ENCODE results near the gene FPR3. TPM values are rescaled to one million over a fixed set of nuclear protein-coding genes. Genes with fewer than 3 reads are reported as not detected.

FPR3 gene
- total and polyA plus RNA-seq, 9 of the 15 experiments (the other 6 are each of a cell fraction or from before 2014, with no cell fraction given) = 0.08 to 0.51 (median 0.22) TPM; not detected in 1

DNA sequence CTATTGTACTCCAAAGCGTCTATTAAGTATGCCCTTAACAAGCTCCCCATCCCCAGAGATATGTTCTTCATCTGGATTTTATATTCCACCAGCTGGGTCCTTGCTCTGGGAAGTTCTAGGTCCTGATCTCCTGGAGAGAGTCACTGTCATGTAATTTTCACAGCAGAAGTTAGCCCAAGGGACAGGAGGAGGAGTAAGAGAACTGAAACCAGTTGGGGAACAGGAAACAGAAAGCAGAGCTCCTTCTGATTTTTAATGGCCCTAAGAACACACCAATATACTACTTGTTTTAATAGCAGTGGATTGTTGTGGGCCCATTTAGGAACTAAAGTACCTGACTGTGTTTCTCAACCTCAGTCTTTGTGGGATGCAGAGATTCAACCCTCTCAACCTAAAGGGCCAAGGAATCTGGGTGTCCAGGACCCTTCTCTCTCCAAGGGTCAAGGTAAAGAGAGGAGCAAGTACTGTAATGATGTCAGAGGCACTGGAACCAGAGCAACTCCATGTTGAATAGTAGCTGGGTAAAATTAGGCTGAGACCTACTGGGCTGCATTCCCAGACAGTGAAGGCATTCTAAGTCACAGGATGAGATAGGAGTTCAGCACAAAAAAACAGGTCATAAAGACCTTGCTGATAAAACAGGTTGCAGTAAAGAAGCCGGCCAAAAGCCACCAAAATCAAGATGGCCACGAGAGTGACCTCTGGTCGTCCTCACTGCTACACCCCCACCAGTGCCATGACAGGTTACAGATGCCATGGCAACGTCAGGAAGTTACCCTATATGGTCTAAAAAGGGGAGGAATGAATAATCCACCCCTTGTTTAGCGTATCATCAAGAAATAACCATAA is 8.1 kb upstream of the FPR3 start:
- no peaks in the 10 kb centered on the region for H3K27me3 ChIP-seq (ENCODE audit: control insufficient read depth in 2 of 2, insufficient read depth in 2 of 2, low read length in 2 of 2)
- H3K4me3 ChIP-seq = no peak overlapping the region
- BruUV-seq (replicated peaks) = no TSS peak
- CTCF ChIA-PET (ENCODE audit: low intra/inter-chr PET ratio) = no interaction called here
- no peak overlapping the region for H2AFZ ChIP-seq (ENCODE audit: low read depth, low read length)
- H3K4me1 ChIP-seq (replicated peaks in 1 of 2; ENCODE audit: control insufficient read depth in 2 of 2, insufficient read depth in 2 of 2, low read length in 2 of 2) = peaks cover 15 to 43% of the 10 kb centered on the region in 2 experiments
- H3K36me3 ChIP-seq (ENCODE audit: control insufficient read depth, insufficient read depth, low read length) = no peaks in the 10 kb centered on the region
- FAIRE-seq = no peak
- in situ Hi-C loops (cut with MboI) (loop anchor here (10.0 kb wide), 1 partner anchor 362 kb away; no protein-coding TSS in a partner anchor), intact Hi-C loops (cut with micrococcal nuclease) (loop anchor here (10.0 kb wide), 1 partner anchor 362 kb away; no protein-coding TSS in a partner anchor)
- DNase-seq (ENCODE audit: extremely low read depth in 1 of 4, low spot score in 3 of 4) = peak in 1 of 4 experiments; percentile 45
- no peak overlapping the region for H3K4me2 ChIP-seq (ENCODE audit: insufficient read depth, low read length)
- H3K9me1 ChIP-seq (ENCODE audit: control insufficient read depth, insufficient read depth, low read length) = no peaks in the 10 kb centered on the region
- no peaks in the 10 kb centered on the region for H3K9me3 ChIP-seq (replicated peaks; ENCODE audit: control insufficient read depth, insufficient read depth, low read depth, low read length)
- H3K79me2 ChIP-seq (ENCODE audit: control insufficient read depth, insufficient read depth, low read length) = no peaks in the 10 kb centered on the region
- no peaks in the 10 kb centered on the region for H4K20me1 ChIP-seq (replicated peaks; ENCODE audit: control insufficient read depth, insufficient read depth, low read length)
- no peak overlapping the region for H3K9ac ChIP-seq (ENCODE audit: insufficient read depth in 1 of 2, low read depth in 2 of 2, low read length in 2 of 2)
- WGBS (ENCODE audit: insufficient coverage, low coverage, missing lambda C conversion rate) = 15% methylated on average over 6 of the region's 6 CpGs
- no peak for ATAC-seq
- POLR2A ChIA-PET = interaction anchor here (1.0 to 1.3 kb wide), 2 partner anchors 10 to 611 kb away, joined by 3 read pairs; no protein-coding TSS in a partner anchor
- H3K27ac ChIP-seq (ENCODE audit: extremely low read depth, low read depth, low read length) = peak overlapping the region; percentile 5; the same call in 1 of the 3 replicates
- TF ChIP-seq PHF8 (IDR thresholded peaks at IDR 0.05; ENCODE audit: borderline replicate concordance, low read length) = no peak
- TF ChIP-seq JUNB (CRISPR knock-in tag; conservative IDR thresholded peaks at IDR 0.05) = no peak
- no peak for TF ChIP-seq CREM (IDR thresholded peaks at IDR 0.05; ENCODE audit: low read depth)
- TF ChIP-seq MCM2 (IDR thresholded peaks at IDR 0.05; ENCODE audit: low read depth) = no peak
- 0 out of 2 replicates have a peak, but pooled peaks have one; percentile 51 for TF ChIP-seq STAT5B (CRISPR knock-in tag; IDR thresholded peaks at IDR 0.05)
- no peak for TF ChIP-seq GATAD2B (IDR thresholded peaks at IDR 0.05; ENCODE audit: borderline replicate concordance)
- TF ChIP-seq POLR3A (IDR thresholded peaks at IDR 0.05; ENCODE audit: borderline replicate concordance, extremely low read depth, insufficient read depth, insufficient read length) = no peak
- no peak for TF ChIP-seq FOS (IDR thresholded peaks at IDR 0.05; ENCODE audit: extremely low read depth, insufficient read length)
- no peak for TF ChIP-seq ILF3 (IDR thresholded peaks at IDR 0.05; ENCODE audit: borderline replicate concordance)
- TF ChIP-seq RFX5 (IDR thresholded peaks at IDR 0.05; ENCODE audit: low read depth, low read length) = no peak
- TF ChIP-seq, protein P1, sequence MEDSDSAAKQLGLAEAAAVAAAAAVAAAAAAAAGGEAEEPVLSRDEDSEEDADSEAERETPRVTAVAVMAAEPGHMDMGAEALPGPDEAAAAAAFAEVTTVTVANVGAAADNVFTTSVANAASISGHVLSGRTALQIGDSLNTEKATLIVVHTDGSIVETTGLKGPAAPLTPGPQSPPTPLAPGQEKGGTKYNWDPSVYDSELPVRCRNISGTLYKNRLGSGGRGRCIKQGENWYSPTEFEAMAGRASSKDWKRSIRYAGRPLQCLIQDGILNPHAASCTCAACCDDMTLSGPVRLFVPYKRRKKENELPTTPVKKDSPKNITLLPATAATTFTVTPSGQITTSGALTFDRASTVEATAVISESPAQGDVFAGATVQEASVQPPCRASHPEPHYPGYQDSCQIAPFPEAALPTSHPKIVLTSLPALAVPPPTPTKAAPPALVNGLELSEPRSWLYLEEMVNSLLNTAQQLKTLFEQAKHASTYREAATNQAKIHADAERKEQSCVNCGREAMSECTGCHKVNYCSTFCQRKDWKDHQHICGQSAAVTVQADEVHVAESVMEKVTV (CRISPR knock-in tag; IDR thresholded peaks at IDR 0.05) = peak; percentile 58
- TF ChIP-seq, protein P2, sequence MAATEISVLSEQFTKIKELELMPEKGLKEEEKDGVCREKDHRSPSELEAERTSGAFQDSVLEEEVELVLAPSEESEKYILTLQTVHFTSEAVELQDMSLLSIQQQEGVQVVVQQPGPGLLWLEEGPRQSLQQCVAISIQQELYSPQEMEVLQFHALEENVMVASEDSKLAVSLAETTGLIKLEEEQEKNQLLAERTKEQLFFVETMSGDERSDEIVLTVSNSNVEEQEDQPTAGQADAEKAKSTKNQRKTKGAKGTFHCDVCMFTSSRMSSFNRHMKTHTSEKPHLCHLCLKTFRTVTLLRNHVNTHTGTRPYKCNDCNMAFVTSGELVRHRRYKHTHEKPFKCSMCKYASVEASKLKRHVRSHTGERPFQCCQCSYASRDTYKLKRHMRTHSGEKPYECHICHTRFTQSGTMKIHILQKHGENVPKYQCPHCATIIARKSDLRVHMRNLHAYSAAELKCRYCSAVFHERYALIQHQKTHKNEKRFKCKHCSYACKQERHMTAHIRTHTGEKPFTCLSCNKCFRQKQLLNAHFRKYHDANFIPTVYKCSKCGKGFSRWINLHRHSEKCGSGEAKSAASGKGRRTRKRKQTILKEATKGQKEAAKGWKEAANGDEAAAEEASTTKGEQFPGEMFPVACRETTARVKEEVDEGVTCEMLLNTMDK (IDR thresholded peaks at IDR 0.05; ENCODE audit: borderline replicate concordance, insufficient read depth, low read depth, low read length, poor library complexity, severe bottlenecking) = no peak
- TF ChIP-seq, protein P3, sequence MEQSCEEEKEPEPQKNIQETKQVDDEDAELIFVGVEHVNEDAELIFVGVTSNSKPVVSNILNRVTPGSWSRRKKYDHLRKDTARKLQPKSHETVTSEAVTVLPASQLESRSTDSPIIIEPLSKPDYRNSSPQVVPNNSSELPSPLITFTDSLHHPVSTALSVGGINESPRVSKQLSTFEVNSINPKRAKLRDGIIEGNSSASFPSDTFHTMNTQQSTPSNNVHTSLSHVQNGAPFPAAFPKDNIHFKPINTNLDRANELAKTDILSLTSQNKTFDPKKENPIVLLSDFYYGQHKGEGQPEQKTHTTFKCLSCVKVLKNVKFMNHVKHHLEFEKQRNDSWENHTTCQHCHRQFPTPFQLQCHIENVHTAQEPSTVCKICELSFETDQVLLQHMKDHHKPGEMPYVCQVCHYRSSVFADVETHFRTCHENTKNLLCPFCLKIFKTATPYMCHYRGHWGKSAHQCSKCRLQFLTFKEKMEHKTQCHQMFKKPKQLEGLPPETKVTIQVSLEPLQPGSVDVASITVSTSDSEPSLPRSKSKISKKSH (CRISPR knock-in tag; IDR thresholded peaks at IDR 0.05) = no peak
- TF ChIP-seq ZC3H8 (IDR thresholded peaks at IDR 0.05) = no peak
- no peak for TF ChIP-seq SMARCC2 (IDR thresholded peaks at IDR 0.05; ENCODE audit: low read depth)
- TF ChIP-seq PURB (CRISPR knock-in tag; IDR thresholded peaks at IDR 0.05; ENCODE audit: low read depth) = no peak
- TF ChIP-seq ZNF140 (CRISPR knock-in tag; IDR thresholded peaks at IDR 0.05) = peak; percentile 88; the same call in 1 of the 2 replicates
